ENCODE results near the gene RAPGEF5.

GRCh38 chr7:22371878-22372277, 14.9 kb upstream of the RAPGEF5 start:
- no peak for TF ChIP-seq POLR2A (IDR thresholded peaks at IDR 0.05; ENCODE audit: low read length)
- TF ChIP-seq GATA1 (IDR thresholded peaks at IDR 0.05; ENCODE audit: low read depth, low read length), result no peak

All from erythroblast (primary cell).